Breast epithelium (tissue), 4 donors: ENCODE measurements around the gene CROCC2. TPM values are rescaled to one million over a fixed set of nuclear protein-coding genes. Genes with fewer than 3 reads are reported as not detected.

Experiments used
- DNase-seq, 2 donors: peaks; one replicate each; pipeline ENCODE4 v3.0.0-alpha.2; 2019; ENCODE audit warnings: low spot score in 2 of 2
- H3K27ac ChIP-seq, 2 donors: fragments of 200-600 bp; sonication (generic) in 1 of 2; one replicate each; pipeline ENCODE4 v1.5.1; 2016 to 2019; ENCODE audit warnings: mild to moderate bottlenecking in 1 of 2
- H3K27me3 ChIP-seq, 2 donors: fragments of 200-600 bp; sonication (generic) in 1 of 2; one replicate each; pipeline versions ENCODE4 v1.5.1 to v1.6.0; 2017 to 2019; ENCODE audit warnings: control low read depth in 1 of 2, mild to moderate bottlenecking in 1 of 2
- H3K36me3 ChIP-seq: fragments of 200-600 bp; one replicate; pipeline ENCODE4 v1.5.1; 2019
- H3K4me1 ChIP-seq, 2 donors: fragments of 200-600 bp; sonication (generic); one replicate each; pipeline ENCODE4 v1.5.1; 2016 to 2019; ENCODE audit warnings: control low read depth in 1 of 2
- H3K4me3 ChIP-seq, 3 donors: fragments of 200-600 bp; sonication (generic); 1 replicate in 2 of 3; 2 replicates in 1 of 3; pipeline ENCODE4 v1.5.1; 2016 to 2019; ENCODE audit warnings: mild to moderate bottlenecking in 3 of 3, moderate library complexity in 2 of 3
- H3K9me3 ChIP-seq, 2 donors: fragments of 200-600 bp; sonication (generic) in 1 of 2; one replicate each; pipeline ENCODE4 v1.5.1; 2016 to 2019; ENCODE audit warnings: control low read depth in 1 of 2
- POLR2A ChIP-seq: fragments of 450-650 bp; IDR thresholded peaks from one replicate; pipeline ENCODE4 v1.6.1; 2016; ENCODE audit warnings: antibody characterized with exemption, mild to moderate bottlenecking, moderate library complexity
- POLR2AphosphoS5 ChIP-seq, 3 donors: sonication (generic); formaldehyde crosslinking; IDR thresholded peaks; one replicate each; pipeline ENCODE4 v1.6.1; 2017; ENCODE audit warnings: antibody characterized with exemption in 3 of 3
- intact Hi-C: fragments of 100-400 bp; cut with DNase I; formaldehyde crosslinking; loops from one replicate; pipeline ENCODE4 v1.15.1; 2023; ENCODE audit warnings: low total_unique reads
- total RNA-seq, 3 donors: library from RNA; depleted of rRNA; stranded (reverse); fragments of >200 nt; gene quantifications; one replicate each; pipeline ENCODE4 v1.1.0, GENCODE V29; 2016
- TF ChIP-seq, protein P1 (sequence below), 3 donors: fragments of 450-650 bp; IDR thresholded peaks; one replicate each; pipeline ENCODE4 v1.5.1; 2016 to 2017; ENCODE audit warnings: antibody characterized with exemption in 3 of 3, mild to moderate bottlenecking in 3 of 3, moderate library complexity in 3 of 3

The CROCC2 gene
- total RNA-seq, 3 donors from 2014 or later, result 0.33 TPM; not detected in 2

DNA sequence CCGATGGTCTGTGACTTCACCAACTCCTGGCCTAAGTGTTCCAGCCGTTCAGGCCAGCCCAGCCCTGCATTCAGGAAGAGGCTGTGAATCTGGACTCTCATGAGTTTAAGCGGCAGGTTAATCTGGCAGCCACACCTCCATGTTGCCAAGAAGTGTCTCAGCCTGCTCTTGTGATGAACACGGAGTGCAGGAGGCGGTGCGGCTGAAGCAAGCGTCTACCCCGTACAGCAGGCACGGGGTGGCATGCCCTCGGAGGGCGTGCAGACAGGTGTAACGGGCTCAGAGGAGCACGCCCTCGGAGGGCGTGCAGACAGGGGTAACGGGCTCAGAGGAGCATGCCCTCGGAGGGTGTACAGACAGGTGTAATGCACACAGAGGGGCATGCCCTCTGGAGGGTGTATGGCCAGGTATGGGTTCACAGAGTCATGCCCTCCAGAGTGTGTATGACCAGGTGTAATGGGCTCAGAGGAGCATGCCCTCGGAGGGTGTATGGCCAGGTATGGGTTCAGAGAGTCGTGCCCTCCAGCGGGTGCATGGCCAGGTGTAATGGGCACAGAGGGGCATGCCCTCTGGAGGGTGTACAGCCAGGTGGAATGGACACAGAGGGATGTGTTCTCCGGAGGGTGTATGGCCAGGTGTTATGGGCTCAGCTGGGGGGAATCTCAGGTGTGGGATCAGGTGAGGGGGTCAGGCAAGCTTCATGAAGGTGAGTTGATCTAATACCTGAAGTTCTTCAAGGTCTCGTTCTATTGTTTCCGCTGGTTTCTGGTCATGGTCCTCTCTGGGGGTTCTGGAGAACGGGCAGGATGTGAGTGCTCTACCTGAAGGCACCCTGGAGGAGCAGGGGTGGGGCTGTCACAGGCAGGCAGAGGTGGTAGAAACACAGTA, 22.6 kb downstream of the CROCC2 start:
- Histone ChIP-seq H3K27me3 (no peaks in the 10 kb centered on the region), H3K4me3 (no peak overlapping the region), H3K4me1 (no peaks in the 10 kb centered on the region), H3K36me3 (no peaks in the 10 kb centered on the region), H3K27ac (no peak overlapping the region), H3K9me3 (peaks cover 0 to 8% of the 10 kb centered on the region in 2 donors)
- DNase-seq, result peak; percentile 5 to 25
- no peak for TF ChIP-seq POLR2AphosphoS5 (IDR thresholded peaks at IDR 0.05)
- TF ChIP-seq, protein P1, sequence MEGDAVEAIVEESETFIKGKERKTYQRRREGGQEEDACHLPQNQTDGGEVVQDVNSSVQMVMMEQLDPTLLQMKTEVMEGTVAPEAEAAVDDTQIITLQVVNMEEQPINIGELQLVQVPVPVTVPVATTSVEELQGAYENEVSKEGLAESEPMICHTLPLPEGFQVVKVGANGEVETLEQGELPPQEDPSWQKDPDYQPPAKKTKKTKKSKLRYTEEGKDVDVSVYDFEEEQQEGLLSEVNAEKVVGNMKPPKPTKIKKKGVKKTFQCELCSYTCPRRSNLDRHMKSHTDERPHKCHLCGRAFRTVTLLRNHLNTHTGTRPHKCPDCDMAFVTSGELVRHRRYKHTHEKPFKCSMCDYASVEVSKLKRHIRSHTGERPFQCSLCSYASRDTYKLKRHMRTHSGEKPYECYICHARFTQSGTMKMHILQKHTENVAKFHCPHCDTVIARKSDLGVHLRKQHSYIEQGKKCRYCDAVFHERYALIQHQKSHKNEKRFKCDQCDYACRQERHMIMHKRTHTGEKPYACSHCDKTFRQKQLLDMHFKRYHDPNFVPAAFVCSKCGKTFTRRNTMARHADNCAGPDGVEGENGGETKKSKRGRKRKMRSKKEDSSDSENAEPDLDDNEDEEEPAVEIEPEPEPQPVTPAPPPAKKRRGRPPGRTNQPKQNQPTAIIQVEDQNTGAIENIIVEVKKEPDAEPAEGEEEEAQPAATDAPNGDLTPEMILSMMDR (IDR thresholded peaks at IDR 0.05), result no peak
- no peak for TF ChIP-seq POLR2A
- intact Hi-C loops, result no loop called here

DNA sequence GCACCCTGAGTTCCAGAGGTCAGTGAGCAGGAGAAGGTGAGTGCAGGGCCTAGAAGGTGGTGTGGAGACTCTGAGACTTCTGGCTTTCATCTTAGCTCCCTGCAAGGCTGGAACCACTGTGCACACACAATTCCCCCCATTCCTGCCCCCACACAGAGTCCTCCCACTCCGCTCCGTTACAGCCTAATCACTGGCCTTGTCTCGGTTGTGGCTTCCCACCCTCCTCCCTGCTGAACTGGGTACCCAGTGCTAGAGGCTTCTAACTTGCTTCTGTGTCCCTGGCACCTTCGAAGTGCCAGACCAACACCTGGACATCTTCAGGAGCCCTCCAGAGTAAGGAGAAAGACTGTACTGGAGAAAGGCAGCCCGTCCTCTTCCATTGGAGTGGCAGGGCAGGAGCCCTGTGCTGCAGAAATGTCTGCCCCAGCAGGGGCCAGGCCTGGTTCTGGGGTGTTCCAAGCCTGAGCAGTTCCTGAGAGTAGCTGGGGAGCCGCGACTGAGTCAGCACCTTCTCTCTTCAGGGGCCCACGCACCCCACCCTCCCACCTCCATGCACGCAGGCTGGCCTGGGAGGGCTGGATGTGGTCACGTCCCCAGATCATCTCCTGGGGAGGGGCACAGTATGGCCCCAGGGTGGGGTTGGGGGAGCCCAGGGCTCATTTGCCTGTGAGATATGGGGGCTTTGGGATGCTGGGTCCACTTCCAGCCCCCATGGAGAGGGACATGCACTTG, 23.4 kb downstream of the CROCC2 start:
- Histone ChIP-seq H3K27ac (no peak overlapping the region), H3K4me1 (no peaks in the 10 kb centered on the region), H3K36me3 (no peaks in the 10 kb centered on the region), H3K27me3 (no peaks in the 10 kb centered on the region), H3K4me3 (no peak overlapping the region), H3K9me3 (peaks cover 0 to 8% of the 10 kb centered on the region in 2 donors)
- TF ChIP-seq POLR2A (no peak), POLR2AphosphoS5 (IDR thresholded peaks at IDR 0.05) (no peak)
- TF ChIP-seq, protein P1 (IDR thresholded peaks at IDR 0.05), result no peak
- intact Hi-C loops, result no loop called here
- peak; percentile 3 to 25 for DNase-seq

DNA sequence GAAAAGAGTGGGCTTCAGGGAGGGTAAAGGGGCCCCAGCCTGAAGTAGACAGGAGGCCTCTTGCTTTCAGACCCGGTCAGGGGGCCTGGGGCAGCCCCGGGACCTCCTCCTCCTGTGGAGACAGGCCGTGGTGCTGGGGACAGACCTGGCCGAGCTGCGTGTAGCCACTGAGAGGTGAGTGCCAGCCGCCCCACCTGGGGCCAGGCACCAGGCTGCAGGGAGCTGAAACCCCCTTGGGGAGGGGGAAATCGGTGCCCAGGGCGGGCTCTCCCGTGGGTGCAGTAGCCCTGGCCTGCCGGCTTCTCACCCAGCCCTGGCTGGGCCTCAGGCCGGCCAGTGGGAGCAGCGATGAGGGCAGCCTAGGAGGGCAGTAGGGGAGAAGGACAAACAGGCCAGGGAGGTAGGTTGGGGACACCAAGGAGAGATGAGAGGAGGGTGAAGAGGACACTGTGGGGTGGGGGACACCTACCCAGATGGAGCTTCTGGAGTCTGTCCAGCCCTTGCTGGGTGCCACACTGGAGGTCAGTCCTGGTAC, 24.0 kb downstream of the CROCC2 start:
- Histone ChIP-seq H3K4me1 (no peaks in the 10 kb centered on the region), H3K36me3 (no peaks in the 10 kb centered on the region), H3K27me3 (no peaks in the 10 kb centered on the region), H3K27ac (no peak overlapping the region), H3K9me3 (peaks cover 0 to 8% of the 10 kb centered on the region in 2 donors), H3K4me3 (no peak overlapping the region)
- intact Hi-C loops, result no loop called here
- TF ChIP-seq, protein P1 (IDR thresholded peaks at IDR 0.05), result no peak
- DNase-seq, result peak in 1 of 2 donors; percentile 45

DNA sequence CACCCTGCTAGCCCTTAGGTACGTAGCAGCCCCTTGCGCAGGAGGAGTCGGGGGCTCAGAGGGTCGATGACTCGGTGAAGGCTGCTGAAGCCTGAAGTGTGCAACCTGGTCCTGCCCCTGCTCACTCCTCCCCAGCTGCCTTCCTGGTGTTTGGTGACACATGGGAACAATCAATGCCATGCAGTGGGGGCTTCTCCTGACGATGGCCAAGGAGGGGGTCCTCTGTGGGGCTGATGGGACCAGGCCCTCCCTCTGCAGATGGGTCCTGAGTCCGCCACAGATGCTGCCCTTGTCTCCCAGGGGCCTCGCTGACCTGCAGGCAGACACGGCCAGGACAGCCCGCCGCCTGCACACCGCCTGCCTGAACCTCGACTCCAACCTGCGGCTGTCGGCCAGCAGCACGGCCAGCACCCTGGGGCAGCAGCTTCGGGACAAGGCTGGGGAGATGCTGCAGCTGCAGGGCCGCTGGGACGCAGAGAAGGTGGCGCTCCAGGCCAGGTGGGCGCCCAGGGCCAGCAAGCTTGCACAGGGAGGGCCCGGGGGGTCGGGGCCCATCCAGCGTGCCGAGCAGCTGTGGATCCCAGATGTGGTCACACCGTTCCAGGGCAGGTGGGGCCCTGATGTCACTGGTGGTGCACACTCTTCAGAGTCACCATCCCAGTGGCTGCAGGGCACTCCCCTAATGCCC, 24.6 kb downstream of the CROCC2 start:
- Histone ChIP-seq H3K27me3 (no peaks in the 10 kb centered on the region), H3K4me1 (no peaks in the 10 kb centered on the region), H3K4me3 (no peak overlapping the region), H3K36me3 (no peaks in the 10 kb centered on the region), H3K27ac (no peak overlapping the region), H3K9me3 (peaks cover 0 to 8% of the 10 kb centered on the region in 2 donors)
- intact Hi-C loops, result no loop called here
- peak in 1 of 2 donors; percentile 30 for DNase-seq
- TF ChIP-seq, protein P1 (IDR thresholded peaks at IDR 0.05), result no peak
- TF ChIP-seq POLR2AphosphoS5 (IDR thresholded peaks at IDR 0.05), result no peak
- TF ChIP-seq POLR2A, result no peak
